Measurements from ENCODE around the gene GM2A.

The GM2A gene

GRCh38 chr5:151219138-151219537 is 33.8 kb upstream of the GM2A start:
- Histone ChIP-seq H3K36me3 (replicated peaks) (no peaks in the 10 kb centered on the region), H3K27ac (no peak overlapping the region), H3K27me3 (replicated peaks) (no peaks in the 10 kb centered on the region), H3K4me3 (ENCODE audit: low read depth, low read length) (no peak overlapping the region)
- in situ Hi-C loops (cut with HindIII; ENCODE audit: low pct_ligation_motif_present, low sequenced_read_pairs): no loop called here
- no peak for TF ChIP-seq CTCF (IDR thresholded peaks at IDR 0.05; ENCODE audit: low read depth, low read length, missing control alignments)
- DNase-seq: no peak

- no peaks in the 10 kb centered on the region for H3K27me3 ChIP-seq (replicated peaks)
- DNase-seq: no peak
- no peak overlapping the region for H3K4me3 ChIP-seq (ENCODE audit: low read depth, low read length)
- TF ChIP-seq CTCF (IDR thresholded peaks at IDR 0.05; ENCODE audit: low read depth, low read length, missing control alignments): peak; percentile 52
- in situ Hi-C loops (cut with HindIII; ENCODE audit: low pct_ligation_motif_present, low sequenced_read_pairs): no loop called here
- no peaks in the 10 kb centered on the region for H3K36me3 ChIP-seq (replicated peaks)
- H3K27ac ChIP-seq: no peak overlapping the region
Measured at GRCh38 chr5:151219789-151220188, 33.2 kb upstream of the GM2A start.

- in situ Hi-C loops (cut with HindIII; ENCODE audit: low pct_ligation_motif_present, low sequenced_read_pairs): no loop called here
- Histone ChIP-seq H3K27ac (no peak overlapping the region), H3K4me3 (ENCODE audit: low read depth, low read length) (no peak overlapping the region), H3K27me3 (replicated peaks) (no peaks in the 10 kb centered on the region), H3K36me3 (replicated peaks) (no peaks in the 10 kb centered on the region)
- TF ChIP-seq CTCF (IDR thresholded peaks at IDR 0.05; ENCODE audit: low read depth, low read length, missing control alignments): no peak
- DNase-seq: no peak
Measured at GRCh38 chr5:151221574-151221973, 31.4 kb upstream of the GM2A start.

GRCh38 chr5:151222054-151222789 is 30.8 kb upstream of the GM2A start:
- no peak for TF ChIP-seq CTCF (IDR thresholded peaks at IDR 0.05; ENCODE audit: low read depth, low read length, missing control alignments)
- Histone ChIP-seq H3K36me3 (replicated peaks) (no peaks in the 10 kb centered on the region), H3K4me3 (ENCODE audit: low read depth, low read length) (no peak overlapping the region), H3K27me3 (replicated peaks) (no peaks in the 10 kb centered on the region), H3K27ac (no peak overlapping the region)
- no peak for DNase-seq
- in situ Hi-C loops (cut with HindIII; ENCODE audit: low pct_ligation_motif_present, low sequenced_read_pairs): no loop called here

- TF ChIP-seq CTCF (IDR thresholded peaks at IDR 0.05; ENCODE audit: low read depth, low read length, missing control alignments): no peak
- Histone ChIP-seq H3K4me3 (ENCODE audit: low read depth, low read length) (peak overlapping the region; percentile 55), H3K36me3 (replicated peaks) (no peaks in the 10 kb centered on the region), H3K27ac (no peak overlapping the region), H3K27me3 (replicated peaks) (no peaks in the 10 kb centered on the region)
- no peak for DNase-seq
- in situ Hi-C loops (cut with HindIII; ENCODE audit: low pct_ligation_motif_present, low sequenced_read_pairs): no loop called here
Measured at GRCh38 chr5:151222790-151223446, 30.1 kb upstream of the GM2A start.
